ENCODE data around the gene TAC4. TPM values are rescaled to one million over a fixed set of nuclear protein-coding genes. Genes with fewer than 3 reads are reported as not detected.

TAC4 gene
- total and polyA plus RNA-seq, 2 donors (not counting 1 experiment from before 2014, with no cell fraction given): not detected

DNA sequence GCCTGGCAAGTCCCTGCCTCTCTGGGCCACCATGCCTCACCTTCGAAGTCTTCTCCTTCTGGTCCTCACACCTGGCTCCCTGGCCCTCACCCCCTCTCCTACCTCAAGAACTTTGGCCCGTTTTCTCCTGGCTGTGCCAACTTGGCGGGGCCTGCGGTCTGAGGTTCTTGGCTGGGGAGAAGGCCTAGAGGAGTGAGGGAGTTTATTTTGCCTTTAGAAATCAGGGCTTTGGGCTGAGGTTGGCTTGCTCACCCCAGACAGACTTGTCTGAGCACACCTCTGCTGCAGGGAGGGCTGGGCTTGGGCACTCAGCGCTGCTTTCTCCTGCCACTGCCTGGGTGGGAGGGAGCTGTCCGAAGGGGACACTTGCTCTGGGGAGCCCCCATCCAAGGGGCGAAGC is 23.3 kb upstream of the TAC4 start:
- peaks cover 0 to 15% (median 1%) of the 10 kb centered on the region in 4 experiments for H3K27me3 ChIP-seq (replicated peaks in 1 of 4; ENCODE audit: control extremely low read depth in 1 of 4, control insufficient read depth in 3 of 4, insufficient read depth in 4 of 4, low read length in 3 of 4)
- H3K27ac ChIP-seq (ENCODE audit: low read length in 2 of 2): no peak overlapping the region
- ATAC-seq (ENCODE audit: low read depth): no peak
- ChIA-PET CTCF (interaction anchor here (1.1 kb wide), 1 partner anchor 12 kb away, joined by 3 read pairs; no protein-coding TSS in a partner anchor), POLR2A (no interaction called here)
- Mint-ChIP-seq H3K4me3 (no peak overlapping the region), H3K27me3 (peaks cover 37% of the 10 kb centered on the region), H3K9me3 (ENCODE audit: insufficient read depth) (no peaks in the 10 kb centered on the region), H3K27ac (no peak overlapping the region), H3K4me1 (no peaks in the 10 kb centered on the region)
- intact Hi-C loops (cut with micrococcal nuclease): no loop called here
- H3K36me3 ChIP-seq (replicated peaks in 1 of 2; ENCODE audit: control extremely low read depth in 1 of 2, control insufficient read depth in 1 of 2, extremely low read depth in 1 of 2, insufficient read depth in 2 of 2, low read length in 1 of 2): no peaks in the 10 kb centered on the region
- H3K9me3 ChIP-seq (ENCODE audit: control extremely low read depth in 1 of 3, control insufficient read depth in 2 of 3, insufficient read depth in 1 of 3, low read length in 2 of 3): no peaks in the 10 kb centered on the region
- 92% methylated on average over 6 of the region's 7 CpGs for WGBS (ENCODE audit: insufficient coverage)
- no peak overlapping the region for H3K4me3 ChIP-seq (ENCODE audit: control extremely low read depth in 1 of 5, extremely low read depth in 1 of 5, insufficient read depth in 1 of 5, low read depth in 2 of 5, low read length in 4 of 5)
- no peak overlapping the region for H2AFZ ChIP-seq (ENCODE audit: insufficient read depth, low read depth, low read length, poor library complexity, severe bottlenecking)
- H3K4me1 ChIP-seq (ENCODE audit: control insufficient read depth in 2 of 2, insufficient read depth in 2 of 2, low read length in 2 of 2): peaks cover 0 to 3% of the 10 kb centered on the region in 2 donors
- no peak for DNase-seq
- H4K20me1 ChIP-seq (ENCODE audit: control insufficient read depth, insufficient read depth, low read length, poor library complexity, severe bottlenecking): no peaks in the 10 kb centered on the region
- H3K79me2 ChIP-seq (ENCODE audit: control insufficient read depth, insufficient read depth, low read length): no peaks in the 10 kb centered on the region
- TF ChIP-seq, protein P1, sequence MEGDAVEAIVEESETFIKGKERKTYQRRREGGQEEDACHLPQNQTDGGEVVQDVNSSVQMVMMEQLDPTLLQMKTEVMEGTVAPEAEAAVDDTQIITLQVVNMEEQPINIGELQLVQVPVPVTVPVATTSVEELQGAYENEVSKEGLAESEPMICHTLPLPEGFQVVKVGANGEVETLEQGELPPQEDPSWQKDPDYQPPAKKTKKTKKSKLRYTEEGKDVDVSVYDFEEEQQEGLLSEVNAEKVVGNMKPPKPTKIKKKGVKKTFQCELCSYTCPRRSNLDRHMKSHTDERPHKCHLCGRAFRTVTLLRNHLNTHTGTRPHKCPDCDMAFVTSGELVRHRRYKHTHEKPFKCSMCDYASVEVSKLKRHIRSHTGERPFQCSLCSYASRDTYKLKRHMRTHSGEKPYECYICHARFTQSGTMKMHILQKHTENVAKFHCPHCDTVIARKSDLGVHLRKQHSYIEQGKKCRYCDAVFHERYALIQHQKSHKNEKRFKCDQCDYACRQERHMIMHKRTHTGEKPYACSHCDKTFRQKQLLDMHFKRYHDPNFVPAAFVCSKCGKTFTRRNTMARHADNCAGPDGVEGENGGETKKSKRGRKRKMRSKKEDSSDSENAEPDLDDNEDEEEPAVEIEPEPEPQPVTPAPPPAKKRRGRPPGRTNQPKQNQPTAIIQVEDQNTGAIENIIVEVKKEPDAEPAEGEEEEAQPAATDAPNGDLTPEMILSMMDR (IDR thresholded peaks at IDR 0.05): no peak
- TF ChIP-seq EZH2 (IDR thresholded peaks at IDR 0.05; ENCODE audit: borderline replicate concordance, insufficient read depth, low read depth, low read length, poor library complexity, severe bottlenecking): no peak
- no peak overlapping the region for H3K4me2 ChIP-seq (replicated peaks; ENCODE audit: low read depth, low read length, poor library complexity, severe bottlenecking)
- no peak overlapping the region for H3K9ac ChIP-seq (ENCODE audit: low read length)

DNA sequence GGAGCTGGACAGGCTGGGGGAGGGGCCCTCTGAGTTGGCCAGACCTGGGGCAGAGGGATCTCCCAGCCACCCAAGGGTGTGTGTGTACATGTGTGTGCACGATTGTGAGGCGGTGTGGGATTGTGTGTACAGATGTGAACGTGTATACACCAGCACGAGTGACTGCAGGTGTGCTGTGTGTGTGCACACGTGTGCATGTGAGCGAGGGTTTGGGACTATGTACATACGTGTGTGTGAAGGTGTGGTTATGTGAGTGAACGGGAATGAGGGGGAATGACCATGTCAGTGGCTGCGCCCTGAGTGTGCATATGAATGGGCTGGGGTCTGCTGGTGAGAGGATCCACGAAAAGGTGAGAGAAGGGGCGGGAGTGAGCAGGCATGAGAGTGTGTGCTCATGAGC is 22.4 kb upstream of the TAC4 start:
- no peaks in the 10 kb centered on the region for H4K20me1 ChIP-seq (ENCODE audit: control insufficient read depth, insufficient read depth, low read length, poor library complexity, severe bottlenecking)
- H3K27ac ChIP-seq (ENCODE audit: low read length in 2 of 2): no peak overlapping the region
- no peak overlapping the region for H3K4me3 ChIP-seq (ENCODE audit: control extremely low read depth in 1 of 5, extremely low read depth in 1 of 5, insufficient read depth in 1 of 5, low read depth in 2 of 5, low read length in 4 of 5)
- no peaks in the 10 kb centered on the region for H3K9me3 ChIP-seq (ENCODE audit: control extremely low read depth in 1 of 3, control insufficient read depth in 2 of 3, insufficient read depth in 1 of 3, low read length in 2 of 3)
- no peak overlapping the region for H3K9ac ChIP-seq (ENCODE audit: low read length)
- whole genome bisulfite sequencing (ENCODE audit: insufficient coverage): 84% methylated on average over 10 of the region's 11 CpGs
- TF ChIP-seq EZH2 (IDR thresholded peaks at IDR 0.05; ENCODE audit: borderline replicate concordance, insufficient read depth, low read depth, low read length, poor library complexity, severe bottlenecking): no peak
- TF ChIP-seq, protein P1 (IDR thresholded peaks at IDR 0.05): no peak
- H3K4me1 Mint-ChIP-seq: no peaks in the 10 kb centered on the region
- ATAC-seq (ENCODE audit: low read depth): no peak
- peaks cover 33% of the 10 kb centered on the region for H3K27me3 Mint-ChIP-seq
- H3K36me3 ChIP-seq (replicated peaks in 1 of 2; ENCODE audit: control extremely low read depth in 1 of 2, control insufficient read depth in 1 of 2, extremely low read depth in 1 of 2, insufficient read depth in 2 of 2, low read length in 1 of 2): no peaks in the 10 kb centered on the region
- no peak overlapping the region for H3K4me3 Mint-ChIP-seq
- no peak overlapping the region for H3K27ac Mint-ChIP-seq
- ChIA-PET CTCF (no interaction called here), POLR2A (no interaction called here)
- peaks cover 0 to 15% (median 1%) of the 10 kb centered on the region in 4 experiments for H3K27me3 ChIP-seq (replicated peaks in 1 of 4; ENCODE audit: control extremely low read depth in 1 of 4, control insufficient read depth in 3 of 4, insufficient read depth in 4 of 4, low read length in 3 of 4)
- peaks cover 0 to 3% of the 10 kb centered on the region in 2 donors for H3K4me1 ChIP-seq (ENCODE audit: control insufficient read depth in 2 of 2, insufficient read depth in 2 of 2, low read length in 2 of 2)
- no peaks in the 10 kb centered on the region for H3K9me3 Mint-ChIP-seq (ENCODE audit: insufficient read depth)
- no peak overlapping the region for H2AFZ ChIP-seq (ENCODE audit: insufficient read depth, low read depth, low read length, poor library complexity, severe bottlenecking)
- H3K4me2 ChIP-seq (replicated peaks; ENCODE audit: low read depth, low read length, poor library complexity, severe bottlenecking): no peak overlapping the region
- intact Hi-C loops (cut with micrococcal nuclease): no loop called here
- no peak for DNase-seq
- no peaks in the 10 kb centered on the region for H3K79me2 ChIP-seq (ENCODE audit: control insufficient read depth, insufficient read depth, low read length)

Data from B cell (primary cell).